Mucosa of descending colon (tissue), 3 donors: ENCODE data around the gene PARP3. TPM values are rescaled to one million over a fixed set of nuclear protein-coding genes. Genes with fewer than 3 reads are reported as not detected.
A peak's percentile ranks its signal among the peaks of the same experiment; 100 is the strongest.

ENCODE experiments used
- ATAC-seq: fragments of 200-7000 bp; cut with Tn5 transposase; one replicate; pipeline ENCODE4 v1.9.1; 2020; ENCODE audit warnings: mild to moderate bottlenecking, moderate library complexity
- DNase-seq, 3 donors: peaks; one replicate each; pipeline ENCODE4 v3.0.0-alpha.2; 2020
- H3K36me3 ChIP-seq: fragments of 200-600 bp; one replicate; pipeline ENCODE4 v1.8.0; 2021; ENCODE audit warnings: low read depth, mild to moderate bottlenecking
- H3K4me1 ChIP-seq: fragments of 200-600 bp; one replicate; pipeline ENCODE4 v1.8.0; 2021; ENCODE audit warnings: low read depth, mild to moderate bottlenecking
- H3K4me3 ChIP-seq: fragments of 200-600 bp; one replicate; pipeline ENCODE4 v1.8.0; 2021; ENCODE audit warnings: mild to moderate bottlenecking
- H3K9me3 ChIP-seq: fragments of 200-600 bp; one replicate; pipeline ENCODE4 v1.8.0; 2021; ENCODE audit warnings: mild to moderate bottlenecking
- intact Hi-C, 2 donors: fragments of 100-400 bp; cut with DNase I in 1 of 2; cut with micrococcal nuclease in 1 of 2; formaldehyde crosslinking; loops; one replicate each; pipeline versions ENCODE4 v1.11.0 to v1.11.1; 2022; cut with DNase I, micrococcal nuclease
- total RNA-seq, 3 donors: library from RNA; stranded (reverse); fragmentation: NEBNext Ultra II Directional in 2 of 3; extraction: Animal tissue kit (Norgen Biotek cat#: 25700) in 2 of 3; gene quantifications; one replicate each; pipeline versions ENCODE4 v1.2.1 to v1.2.4, GENCODE V29; 2021 to 2023
- TF ChIP-seq, protein P1 (sequence below): fragments of 200-600 bp; IDR thresholded peaks from one replicate; pipeline ENCODE4 v1.8.0; 2022; ENCODE audit warnings: antibody characterized with exemption, mild to moderate bottlenecking
- donor health status: DM: no; HTN: no; CAD: no; lungs with moderate emphysema.
- donor health status: DM: no; HTN: no; CAD: no.
- donor health status: DM: no; HTN: yes; CAD: no.

PARP3 gene
- total RNA-seq, 3 donors from 2014 or later = 27.0 to 34.0 (median 29.2) TPM

- intact Hi-C loops = no loop called here
These were observed 5.2 kb downstream of the PARP3 start for GRCh38 chr3:51947215-51947900.

DNA sequence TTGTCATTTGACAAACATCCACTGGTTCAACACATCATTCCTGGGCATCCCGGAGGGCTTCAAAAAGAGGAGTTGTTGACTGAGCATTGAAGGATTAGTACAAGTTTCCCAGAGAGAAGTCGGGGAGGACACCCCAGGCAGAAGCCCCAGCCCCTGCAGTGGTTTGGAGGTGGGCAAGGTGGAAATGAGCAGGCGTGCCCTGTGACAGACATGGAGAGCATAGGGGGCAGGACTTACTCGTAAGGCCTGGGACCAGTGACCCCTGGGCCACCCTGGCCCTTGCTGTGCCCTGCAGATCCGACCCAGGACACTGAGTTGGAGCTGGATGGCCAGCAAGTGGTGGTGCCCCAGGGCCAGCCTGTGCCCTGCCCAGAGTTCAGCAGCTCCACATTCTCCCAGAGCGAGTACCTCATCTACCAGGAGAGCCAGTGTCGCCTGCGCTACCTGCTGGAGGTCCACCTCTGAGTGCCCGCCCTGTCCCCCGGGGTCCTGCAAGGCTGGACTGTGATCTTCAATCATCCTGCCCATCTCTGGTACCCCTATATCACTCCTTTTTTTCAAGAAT is 5.9 kb downstream of the PARP3 start:
- Histone ChIP-seq H3K9me3 (no peaks in the 10 kb centered on the region), H3K4me1 (peaks cover 3% of the 10 kb centered on the region), H3K36me3 (no peaks in the 10 kb centered on the region), H3K4me3 (no peak overlapping the region)
- DNase-seq (peak in 1 of 3 donors; percentile 1), ATAC-seq (no peak)
- TF ChIP-seq, protein P1, sequence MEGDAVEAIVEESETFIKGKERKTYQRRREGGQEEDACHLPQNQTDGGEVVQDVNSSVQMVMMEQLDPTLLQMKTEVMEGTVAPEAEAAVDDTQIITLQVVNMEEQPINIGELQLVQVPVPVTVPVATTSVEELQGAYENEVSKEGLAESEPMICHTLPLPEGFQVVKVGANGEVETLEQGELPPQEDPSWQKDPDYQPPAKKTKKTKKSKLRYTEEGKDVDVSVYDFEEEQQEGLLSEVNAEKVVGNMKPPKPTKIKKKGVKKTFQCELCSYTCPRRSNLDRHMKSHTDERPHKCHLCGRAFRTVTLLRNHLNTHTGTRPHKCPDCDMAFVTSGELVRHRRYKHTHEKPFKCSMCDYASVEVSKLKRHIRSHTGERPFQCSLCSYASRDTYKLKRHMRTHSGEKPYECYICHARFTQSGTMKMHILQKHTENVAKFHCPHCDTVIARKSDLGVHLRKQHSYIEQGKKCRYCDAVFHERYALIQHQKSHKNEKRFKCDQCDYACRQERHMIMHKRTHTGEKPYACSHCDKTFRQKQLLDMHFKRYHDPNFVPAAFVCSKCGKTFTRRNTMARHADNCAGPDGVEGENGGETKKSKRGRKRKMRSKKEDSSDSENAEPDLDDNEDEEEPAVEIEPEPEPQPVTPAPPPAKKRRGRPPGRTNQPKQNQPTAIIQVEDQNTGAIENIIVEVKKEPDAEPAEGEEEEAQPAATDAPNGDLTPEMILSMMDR = no peak
- intact Hi-C loops = no loop called here

More at GRCh38 chr3:51947215-51947900, 5.2 kb downstream of the PARP3 start:
- TF ChIP-seq, protein P1 = no peak
- H3K9me3 ChIP-seq = no peaks in the 10 kb centered on the region
- DNase-seq = peak in 1 of 3 donors; percentile 14
- no peak overlapping the region for H3K4me3 ChIP-seq
- H3K4me1 ChIP-seq = peaks cover 10% of the 10 kb centered on the region
- H3K36me3 ChIP-seq = no peaks in the 10 kb centered on the region
- ATAC-seq = no peak

GRCh38 chr3:51949121-51949520 is 7.0 kb downstream of the PARP3 start:
- intact Hi-C loops = no loop called here
- TF ChIP-seq, protein P1 = no peak
- ATAC-seq (no peak), DNase-seq (peak in 1 of 3 donors; percentile 13)
- H3K36me3 ChIP-seq = no peaks in the 10 kb centered on the region
- no peaks in the 10 kb centered on the region for H3K9me3 ChIP-seq
- H3K4me1 ChIP-seq = no peaks in the 10 kb centered on the region
- H3K4me3 ChIP-seq = no peak overlapping the region

- Histone ChIP-seq H3K4me1 (no peaks in the 10 kb centered on the region), H3K4me3 (no peak overlapping the region), H3K36me3 (no peaks in the 10 kb centered on the region), H3K9me3 (no peaks in the 10 kb centered on the region)
- DNase-seq (no peak), ATAC-seq (no peak)
- intact Hi-C loops = no loop called here
- TF ChIP-seq, protein P1 = no peak
These were observed 8.7 kb downstream of the PARP3 start for GRCh38 chr3:51950899-51951298.

DNA sequence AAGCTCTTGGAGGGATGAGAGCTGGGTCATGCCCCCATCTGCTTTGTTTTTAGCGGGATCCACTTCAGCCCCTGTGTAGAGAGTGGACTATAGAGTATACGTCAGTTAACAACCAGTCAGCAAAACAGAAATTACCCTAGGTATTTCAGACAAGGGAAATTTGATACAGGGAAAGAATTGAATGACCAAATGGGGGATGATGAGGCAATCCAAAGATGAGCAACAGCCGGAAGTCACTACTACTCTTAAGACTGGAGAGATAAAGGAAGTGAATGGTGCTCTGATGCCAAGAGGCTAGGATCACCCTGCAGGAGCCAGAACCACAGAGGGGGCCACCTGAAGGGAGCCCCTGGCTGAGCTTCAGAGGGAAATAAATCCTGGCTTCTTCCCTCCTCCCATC is 11.3 kb downstream of the PARP3 start:
- no peaks in the 10 kb centered on the region for H3K9me3 ChIP-seq
- no peaks in the 10 kb centered on the region for H3K36me3 ChIP-seq
- ATAC-seq (no peak), DNase-seq (no peak)
- TF ChIP-seq, protein P1 = no peak
- intact Hi-C loops = no loop called here
- peaks cover 7% of the 10 kb centered on the region for H3K4me1 ChIP-seq
- no peak overlapping the region for H3K4me3 ChIP-seq
